NCI-H146 treated with DMSO at 0.1 percent for 48 hours (cell line): ENCODE data around the gene FOS.
"Not testable (repeated sequence)": the region's sequence is repeated elsewhere in the genome, so short reads cannot be mapped to it uniquely, and the experiment has no call there.

Source experiments
- DNase-seq: peaks from one replicate; lab custom pipeline; 2025; ENCODE audit not compliant: unreplicated experiment; lab: John Stamatoyannopoulos, UW

The FOS gene

DNA sequence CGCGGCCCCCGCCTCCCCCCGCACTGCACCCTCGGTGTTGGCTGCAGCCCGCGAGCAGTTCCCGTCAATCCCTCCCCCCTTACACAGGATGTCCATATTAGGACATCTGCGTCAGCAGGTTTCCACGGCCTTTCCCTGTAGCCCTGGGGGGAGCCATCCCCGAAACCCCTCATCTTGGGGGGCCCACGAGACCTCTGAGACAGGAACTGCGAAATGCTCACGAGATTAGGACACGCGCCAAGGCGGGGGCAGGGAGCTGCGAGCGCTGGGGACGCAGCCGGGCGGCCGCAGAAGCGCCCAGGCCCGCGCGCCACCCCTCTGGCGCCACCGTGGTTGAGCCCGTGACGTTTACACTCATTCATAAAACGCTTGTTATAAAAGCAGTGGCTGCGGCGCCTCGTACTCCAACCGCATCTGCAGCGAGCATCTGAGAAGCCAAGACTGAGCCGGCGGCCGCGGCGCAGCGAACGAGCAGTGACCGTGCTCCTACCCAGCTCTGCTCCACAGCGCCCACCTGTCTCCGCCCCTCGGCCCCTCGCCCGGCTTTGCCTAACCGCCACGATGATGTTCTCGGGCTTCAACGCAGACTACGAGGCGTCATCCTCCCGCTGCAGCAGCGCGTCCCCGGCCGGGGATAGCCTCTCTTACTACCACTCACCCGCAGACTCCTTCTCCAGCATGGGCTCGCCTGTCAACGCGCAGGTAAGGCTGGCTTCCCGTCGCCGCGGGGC lies at the start of gene FOS:
FOS (plus strand) TSS at position 407 of the 731 bp plus-strand sequence; CDS start at position 562, 155 bp downstream.
- DNase-seq: peak; percentile 36

- DNase-seq: no peak
Measured at GRCh38 chr14:75229661-75230139, 48.9 kb upstream of the FOS start.

- no peak for DNase-seq
Measured at GRCh38 chr14:75230140-75230792, 48.4 kb upstream of the FOS start.

- no peak for DNase-seq
Measured at GRCh38 chr14:75231320-75231719, 47.3 kb upstream of the FOS start.

GRCh38 chr14:75232191-75232590 lies 46.4 kb upstream of the FOS start:
- no peak for DNase-seq

GRCh38 chr14:75232597-75232996 lies 46.0 kb upstream of the FOS start:
- DNase-seq: no peak

DNA sequence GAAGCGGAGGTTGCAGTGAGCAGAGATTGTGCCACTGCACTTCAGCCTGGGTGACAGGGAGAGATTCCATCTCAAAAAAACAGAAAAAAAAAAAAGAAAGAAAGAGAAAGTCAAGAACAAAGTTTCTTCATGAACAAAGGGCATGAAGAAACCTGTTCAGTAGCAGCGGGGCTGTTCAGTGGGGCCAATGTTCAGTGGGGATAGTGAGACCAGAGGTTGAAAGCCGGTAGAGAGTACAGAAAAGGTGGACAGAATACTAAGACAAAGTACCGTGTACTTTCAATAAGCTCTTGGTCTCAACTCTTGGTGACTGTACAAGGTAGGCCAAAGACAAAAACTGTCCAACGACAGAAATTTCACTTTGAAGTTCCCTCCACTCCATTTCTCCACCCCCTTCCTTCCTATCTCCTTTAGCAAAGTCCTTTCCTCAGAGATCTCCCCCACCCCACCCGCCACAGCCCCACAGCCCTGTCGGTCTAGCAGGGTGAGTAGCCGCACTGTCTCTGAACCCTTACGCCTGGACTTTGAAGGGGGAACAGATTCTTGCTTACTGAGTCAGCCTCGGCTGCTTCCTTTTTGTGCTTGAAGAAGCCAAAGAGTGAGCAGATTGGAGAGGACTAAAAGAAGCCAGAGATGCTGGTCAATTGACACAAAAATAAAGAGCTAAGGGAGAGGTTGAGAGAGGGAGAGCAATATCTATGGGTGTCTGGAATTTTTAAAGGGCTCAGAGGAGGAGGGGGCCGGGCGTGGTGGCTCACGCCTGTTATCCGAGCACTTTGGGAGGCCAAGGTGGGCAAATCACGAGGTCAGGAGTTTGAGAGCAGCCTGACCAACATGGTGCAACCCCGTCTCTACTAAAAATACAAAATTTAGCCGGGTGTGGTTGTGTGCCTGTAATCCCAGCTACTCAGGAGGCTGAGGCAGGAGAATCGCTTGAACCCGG lies 44.2 kb upstream of the FOS start:
- no peak for DNase-seq

- not testable (repeated sequence) for DNase-seq
Measured at GRCh38 chr14:75235198-75235597, 43.4 kb upstream of the FOS start.

GRCh38 chr14:75236467-75236866 lies 42.2 kb upstream of the FOS start:
- DNase-seq: no peak

- DNase-seq: no peak
Measured at GRCh38 chr14:75236901-75237419, 41.7 kb upstream of the FOS start.

- DNase-seq: no peak
Measured at GRCh38 chr14:75238756-75239455, 39.7 kb upstream of the FOS start.

DNA sequence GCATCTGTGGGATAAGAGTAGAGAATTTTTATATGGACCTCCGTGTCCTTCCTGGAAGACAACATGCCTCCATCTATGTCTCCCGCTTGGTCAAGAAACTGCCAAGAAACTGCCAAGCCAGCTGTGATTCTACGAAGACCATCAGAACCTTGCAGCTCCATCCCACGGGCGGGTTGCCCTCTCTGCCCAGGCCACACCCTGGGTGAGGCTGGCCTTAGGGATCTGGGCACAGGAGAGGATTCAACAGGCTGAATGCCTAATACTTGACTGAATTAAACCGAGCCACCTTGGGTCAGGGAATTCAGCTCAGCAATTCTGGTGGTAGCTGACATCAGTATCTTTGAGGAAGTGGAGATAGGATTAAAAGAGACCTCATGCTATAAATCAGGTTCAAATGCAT lies 37.8 kb upstream of the FOS start:
- DNase-seq: no peak

- no peak for DNase-seq
Measured at GRCh38 chr14:75242546-75243273, 35.9 kb upstream of the FOS start.

- no peak for DNase-seq
Measured at GRCh38 chr14:75244121-75244520, 34.5 kb upstream of the FOS start.

GRCh38 chr14:75246546-75247285 lies 31.9 kb upstream of the FOS start:
- DNase-seq: no peak

DNA sequence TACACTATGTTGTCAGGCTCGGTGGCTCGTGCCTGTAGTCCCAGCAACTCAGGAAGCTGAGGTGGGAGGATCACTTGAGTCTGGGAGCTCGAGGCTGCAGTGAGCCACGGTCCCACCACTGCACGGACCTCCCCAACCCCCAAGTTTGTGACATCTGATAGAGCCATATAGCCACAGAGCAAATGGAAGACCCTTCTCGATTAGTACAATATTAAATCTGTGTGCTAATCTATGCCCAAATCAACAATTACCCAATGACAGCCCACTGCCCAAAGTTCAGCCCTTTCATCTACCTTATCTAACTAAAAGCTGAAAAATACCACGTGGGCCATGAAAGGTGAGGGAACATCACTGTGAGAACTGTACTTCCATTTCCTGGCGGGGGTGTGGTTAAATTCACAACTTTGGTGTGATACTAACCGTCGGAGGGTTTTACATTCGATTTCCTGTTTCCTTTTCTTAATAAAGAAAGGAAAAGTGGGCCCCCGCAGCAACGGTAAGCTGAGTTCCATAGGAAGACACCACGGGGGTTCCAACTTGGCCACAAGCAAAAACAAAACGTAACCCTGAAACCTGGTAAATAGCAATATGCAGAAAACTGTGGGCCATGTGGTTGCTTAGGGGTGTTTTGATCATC lies 31.2 kb upstream of the FOS start:
- DNase-seq: no peak

GRCh38 chr14:75247939-75248338 lies 30.7 kb upstream of the FOS start:
- no peak for DNase-seq

GRCh38 chr14:75249251-75249957 lies 29.2 kb upstream of the FOS start:
- no peak for DNase-seq
